Measurements from ENCODE around the gene FBXL19.
A peak's percentile ranks its signal among the peaks of the same experiment; 100 is the strongest.

Gene FBXL19

GRCh38 chr16:30972872-30973271 lies 49.5 kb downstream of the FBXL19 start:
- in situ Hi-C loops (cut with MboI; ENCODE audit: low sequenced_read_pairs, unreplicated experiment) = loop anchor here (25.0 kb wide), 1 partner anchor 889 kb away; the partner anchor contains the start of gene ZNF267
- DNase-seq (ENCODE audit: low spot score) = no peak
- TF ChIP-seq, protein P1, sequence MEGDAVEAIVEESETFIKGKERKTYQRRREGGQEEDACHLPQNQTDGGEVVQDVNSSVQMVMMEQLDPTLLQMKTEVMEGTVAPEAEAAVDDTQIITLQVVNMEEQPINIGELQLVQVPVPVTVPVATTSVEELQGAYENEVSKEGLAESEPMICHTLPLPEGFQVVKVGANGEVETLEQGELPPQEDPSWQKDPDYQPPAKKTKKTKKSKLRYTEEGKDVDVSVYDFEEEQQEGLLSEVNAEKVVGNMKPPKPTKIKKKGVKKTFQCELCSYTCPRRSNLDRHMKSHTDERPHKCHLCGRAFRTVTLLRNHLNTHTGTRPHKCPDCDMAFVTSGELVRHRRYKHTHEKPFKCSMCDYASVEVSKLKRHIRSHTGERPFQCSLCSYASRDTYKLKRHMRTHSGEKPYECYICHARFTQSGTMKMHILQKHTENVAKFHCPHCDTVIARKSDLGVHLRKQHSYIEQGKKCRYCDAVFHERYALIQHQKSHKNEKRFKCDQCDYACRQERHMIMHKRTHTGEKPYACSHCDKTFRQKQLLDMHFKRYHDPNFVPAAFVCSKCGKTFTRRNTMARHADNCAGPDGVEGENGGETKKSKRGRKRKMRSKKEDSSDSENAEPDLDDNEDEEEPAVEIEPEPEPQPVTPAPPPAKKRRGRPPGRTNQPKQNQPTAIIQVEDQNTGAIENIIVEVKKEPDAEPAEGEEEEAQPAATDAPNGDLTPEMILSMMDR (IDR thresholded peaks at IDR 0.05; ENCODE audit: borderline replicate concordance, control extremely low read depth, extremely low read depth, insufficient read depth, missing control alignments) = peak; percentile 8

- DNase-seq (ENCODE audit: low spot score) = no peak
- TF ChIP-seq, protein P1 (IDR thresholded peaks at IDR 0.05; ENCODE audit: borderline replicate concordance, control extremely low read depth, extremely low read depth, insufficient read depth, missing control alignments) = no peak
- in situ Hi-C loops (cut with MboI; ENCODE audit: low sequenced_read_pairs, unreplicated experiment) = loop anchor here (25.0 kb wide), 1 partner anchor 888 kb away; the partner anchor contains the start of gene ZNF267
These were observed 51.0 kb downstream of the FBXL19 start for GRCh38 chr16:30974348-30974747.

GRCh38 chr16:30976486-30976885 lies 53.1 kb downstream of the FBXL19 start:
- DNase-seq (ENCODE audit: low spot score) = no peak
- TF ChIP-seq, protein P1 (IDR thresholded peaks at IDR 0.05; ENCODE audit: borderline replicate concordance, control extremely low read depth, extremely low read depth, insufficient read depth, missing control alignments) = no peak
- in situ Hi-C loops (cut with MboI; ENCODE audit: low sequenced_read_pairs, unreplicated experiment) = loop anchor here (25.0 kb wide), 1 partner anchor 461 kb away; the partner anchor contains the start of genes COX6A2 and ZNF843

DNA sequence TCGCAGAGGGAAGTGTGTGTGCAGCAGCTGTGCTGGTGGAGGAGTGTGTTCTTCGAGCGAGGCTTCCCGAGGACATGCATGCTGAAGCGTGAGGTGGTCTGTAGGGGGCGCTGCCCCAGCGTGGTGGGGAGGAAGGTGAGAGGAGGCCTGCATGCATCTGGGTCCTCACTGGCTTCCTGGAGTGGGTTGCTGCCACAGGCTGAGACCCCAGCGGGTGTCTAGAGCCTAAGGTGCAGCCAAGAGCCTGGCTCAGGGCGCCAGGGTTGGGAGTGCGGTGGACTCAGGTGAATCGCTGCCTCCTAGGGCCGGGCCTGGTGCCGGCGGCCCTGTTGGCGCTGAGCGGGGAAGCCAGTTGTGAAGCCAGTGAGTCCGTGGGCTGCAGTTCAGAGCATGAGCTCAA lies 54.1 kb downstream of the FBXL19 start:
- TF ChIP-seq, protein P1 (IDR thresholded peaks at IDR 0.05; ENCODE audit: borderline replicate concordance, control extremely low read depth, extremely low read depth, insufficient read depth, missing control alignments) = no peak
- DNase-seq (ENCODE audit: low spot score) = no peak
- in situ Hi-C loops (cut with MboI; ENCODE audit: low sequenced_read_pairs, unreplicated experiment) = loop anchor here (25.0 kb wide), 1 partner anchor 460 kb away; the partner anchor contains the start of genes COX6A2 and ZNF843

GRCh38 chr16:30979170-30980022 lies 56.0 kb downstream of the FBXL19 start:
- DNase-seq (ENCODE audit: low spot score) = no peak
- TF ChIP-seq, protein P1 (IDR thresholded peaks at IDR 0.05; ENCODE audit: borderline replicate concordance, control extremely low read depth, extremely low read depth, insufficient read depth, missing control alignments) = no peak
- in situ Hi-C loops (cut with MboI; ENCODE audit: low sequenced_read_pairs, unreplicated experiment) = loop anchor here (25.0 kb wide), 1 partner anchor 458 kb away; the partner anchor contains the start of genes COX6A2 and ZNF843

- TF ChIP-seq, protein P1 (IDR thresholded peaks at IDR 0.05; ENCODE audit: borderline replicate concordance, control extremely low read depth, extremely low read depth, insufficient read depth, missing control alignments) = no peak
- in situ Hi-C loops (cut with MboI; ENCODE audit: low sequenced_read_pairs, unreplicated experiment) = loop anchor here (25.0 kb wide), 1 partner anchor 457 kb away; the partner anchor contains the start of genes COX6A2 and ZNF843
- no peak for DNase-seq (ENCODE audit: low spot score)
These were observed 56.6 kb downstream of the FBXL19 start for GRCh38 chr16:30980023-30980371.
